ENCODE results near the gene FAM98C. TPM values are rescaled to one million over a fixed set of nuclear protein-coding genes. Genes with fewer than 3 reads are reported as not detected.

Gene FAM98C
- total RNA-seq, 1 experiment from 2014 or later = 10.2 TPM

GRCh38 chr19:38378866-38379265, 24.0 kb upstream of the FAM98C start:
- Mint-ChIP-seq H3K27ac (no peak overlapping the region), H3K9me3 (no peaks in the 10 kb centered on the region), H3K4me1 (peaks cover 14% of the 10 kb centered on the region), H3K4me3 (no peak overlapping the region), H3K27me3 (ENCODE audit: low read depth) (no peaks in the 10 kb centered on the region), H3K36me3 (peaks cover 39% of the 10 kb centered on the region)
- ATAC-seq = no peak
- POLR2A ChIA-PET = interaction anchor here (0.6 kb wide), 1 partner anchor 185 kb away, joined by 3 read pairs; no protein-coding TSS in a partner anchor
- CTCF ChIA-PET = interaction anchor here (1.8 kb wide), 1 partner anchor 146 kb away, joined by 4 read pairs; no protein-coding TSS in a partner anchor
- TF ChIP-seq JUN (CRISPR knock-in tag; IDR thresholded peaks at IDR 0.05) = no peak
- TF ChIP-seq, protein P1, sequence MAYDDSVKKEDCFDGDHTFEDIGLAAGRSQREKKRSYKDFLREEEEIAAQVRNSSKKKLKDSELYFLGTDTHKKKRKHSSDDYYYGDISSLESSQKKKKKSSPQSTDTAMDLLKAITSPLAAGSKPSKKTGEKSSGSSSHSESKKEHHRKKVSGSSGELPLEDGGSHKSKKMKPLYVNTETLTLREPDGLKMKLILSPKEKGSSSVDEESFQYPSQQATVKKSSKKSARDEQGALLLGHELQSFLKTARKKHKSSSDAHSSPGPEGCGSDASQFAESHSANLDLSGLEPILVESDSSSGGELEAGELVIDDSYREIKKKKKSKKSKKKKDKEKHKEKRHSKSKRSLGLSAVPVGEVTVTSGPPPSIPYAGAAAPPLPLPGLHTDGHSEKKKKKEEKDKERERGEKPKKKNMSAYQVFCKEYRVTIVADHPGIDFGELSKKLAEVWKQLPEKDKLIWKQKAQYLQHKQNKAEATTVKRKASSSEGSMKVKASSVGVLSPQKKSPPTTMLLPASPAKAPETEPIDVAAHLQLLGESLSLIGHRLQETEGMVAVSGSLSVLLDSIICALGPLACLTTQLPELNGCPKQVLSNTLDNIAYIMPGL (CRISPR knock-in tag; IDR thresholded peaks at IDR 0.05) = no peak
- no peak for TF ChIP-seq ATF2 (CRISPR knock-in tag; IDR thresholded peaks at IDR 0.05; ENCODE audit: borderline replicate concordance, low read depth)
- TF ChIP-seq PRRX2 (CRISPR knock-in tag; IDR thresholded peaks at IDR 0.05) = no peak
- TF ChIP-seq GTF2I (CRISPR knock-in tag; conservative IDR thresholded peaks at IDR 0.05) = no peak
- TF ChIP-seq CREB1 (CRISPR knock-in tag; IDR thresholded peaks at IDR 0.05) = no peak
- TF ChIP-seq HMGA2 (CRISPR knock-in tag; IDR thresholded peaks at IDR 0.05) = no peak
- no peak for TF ChIP-seq MYBL2 (CRISPR knock-in tag; IDR thresholded peaks at IDR 0.05)
- TF ChIP-seq FOXJ3 (CRISPR knock-in tag; IDR thresholded peaks at IDR 0.05; ENCODE audit: borderline replicate concordance) = no peak
- TF ChIP-seq TP53 (CRISPR knock-in tag; IDR thresholded peaks at IDR 0.05) = no peak
- TF ChIP-seq, protein P2, sequence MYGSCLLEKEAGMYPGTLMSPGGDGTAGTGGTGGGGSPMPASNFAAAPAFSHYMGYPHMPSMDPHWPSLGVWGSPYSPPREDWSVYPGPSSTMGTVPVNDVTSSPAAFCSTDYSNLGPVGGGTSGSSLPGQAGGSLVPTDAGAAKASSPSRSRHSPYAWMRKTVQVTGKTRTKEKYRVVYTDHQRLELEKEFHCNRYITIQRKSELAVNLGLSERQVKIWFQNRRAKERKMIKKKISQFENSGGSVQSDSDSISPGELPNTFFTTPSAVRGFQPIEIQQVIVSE (CRISPR knock-in tag; IDR thresholded peaks at IDR 0.05; ENCODE audit: borderline replicate concordance) = no peak
- DNase-seq (ENCODE audit: low spot score) = no peak

DNA sequence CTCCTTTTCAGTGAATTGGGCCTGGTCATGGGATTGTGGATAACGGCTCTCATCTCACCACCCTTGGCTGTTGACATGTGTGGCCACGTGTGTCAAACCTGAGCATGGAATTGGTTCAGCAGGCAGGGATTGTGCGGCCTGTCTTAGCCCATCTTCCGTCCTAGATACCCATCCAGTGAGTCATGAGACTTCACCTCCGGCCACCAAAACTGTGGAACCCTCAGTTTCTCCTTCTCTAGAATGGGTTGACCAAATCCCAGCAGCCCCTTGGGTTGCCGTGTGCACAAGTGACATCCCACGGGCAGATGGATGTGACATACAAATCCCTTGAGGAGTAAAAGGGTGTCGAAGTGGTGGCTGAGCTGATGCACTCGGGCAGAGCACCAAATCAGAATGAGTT, 21.8 kb upstream of the FAM98C start:
- TF ChIP-seq RORB (CRISPR knock-in tag; IDR thresholded peaks at IDR 0.05) (no peak), ZNF219 (CRISPR knock-in tag; IDR thresholded peaks at IDR 0.05; ENCODE audit: borderline replicate concordance) (no peak), ESRRA (CRISPR knock-in tag; IDR thresholded peaks at IDR 0.05; ENCODE audit: borderline replicate concordance) (no peak), ZNF317 (CRISPR knock-in tag; IDR thresholded peaks at IDR 0.05; ENCODE audit: borderline replicate concordance, low read depth) (no peak), NR1H2 (CRISPR knock-in tag; IDR thresholded peaks at IDR 0.05) (no peak), TEAD4 (CRISPR knock-in tag; IDR thresholded peaks at IDR 0.05) (no peak), ZBTB21 (CRISPR knock-in tag; IDR thresholded peaks at IDR 0.05; ENCODE audit: borderline replicate concordance) (no peak), ZNF263 (CRISPR knock-in tag; IDR thresholded peaks at IDR 0.05; ENCODE audit: low read depth) (no peak), TEAD1 (CRISPR knock-in tag; IDR thresholded peaks at IDR 0.05) (no peak), EMX1 (CRISPR knock-in tag; IDR thresholded peaks at IDR 0.05) (no peak), SP1 (CRISPR knock-in tag; conservative IDR thresholded peaks at IDR 0.05) (no peak), ZMAT4 (CRISPR knock-in tag; IDR thresholded peaks at IDR 0.05) (no peak), RELA (CRISPR knock-in tag; IDR thresholded peaks at IDR 0.05; ENCODE audit: borderline replicate concordance) (no peak), CBFB (CRISPR knock-in tag; IDR thresholded peaks at IDR 0.05; ENCODE audit: low read depth) (no peak), IRF1 (CRISPR knock-in tag; IDR thresholded peaks at IDR 0.05) (no peak)
- TF ChIP-seq, protein P3, sequence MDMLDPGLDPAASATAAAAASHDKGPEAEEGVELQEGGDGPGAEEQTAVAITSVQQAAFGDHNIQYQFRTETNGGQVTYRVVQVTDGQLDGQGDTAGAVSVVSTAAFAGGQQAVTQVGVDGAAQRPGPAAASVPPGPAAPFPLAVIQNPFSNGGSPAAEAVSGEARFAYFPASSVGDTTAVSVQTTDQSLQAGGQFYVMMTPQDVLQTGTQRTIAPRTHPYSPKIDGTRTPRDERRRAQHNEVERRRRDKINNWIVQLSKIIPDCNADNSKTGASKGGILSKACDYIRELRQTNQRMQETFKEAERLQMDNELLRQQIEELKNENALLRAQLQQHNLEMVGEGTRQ (CRISPR knock-in tag; IDR thresholded peaks at IDR 0.05) = no peak
- TF ChIP-seq, protein P4, sequence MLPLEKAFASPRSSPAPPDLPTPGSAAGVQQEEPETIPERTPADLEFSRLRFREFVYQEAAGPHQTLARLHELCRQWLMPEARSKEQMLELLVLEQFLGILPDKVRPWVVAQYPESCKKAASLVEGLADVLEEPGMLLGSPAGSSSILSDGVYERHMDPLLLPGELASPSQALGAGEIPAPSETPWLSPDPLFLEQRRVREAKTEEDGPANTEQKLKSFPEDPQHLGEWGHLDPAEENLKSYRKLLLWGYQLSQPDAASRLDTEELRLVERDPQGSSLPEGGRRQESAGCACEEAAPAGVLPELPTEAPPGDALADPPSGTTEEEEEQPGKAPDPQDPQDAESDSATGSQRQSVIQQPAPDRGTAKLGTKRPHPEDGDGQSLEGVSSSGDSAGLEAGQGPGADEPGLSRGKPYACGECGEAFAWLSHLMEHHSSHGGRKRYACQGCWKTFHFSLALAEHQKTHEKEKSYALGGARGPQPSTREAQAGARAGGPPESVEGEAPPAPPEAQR (CRISPR knock-in tag; IDR thresholded peaks at IDR 0.05) = no peak
- TF ChIP-seq, protein P5, sequence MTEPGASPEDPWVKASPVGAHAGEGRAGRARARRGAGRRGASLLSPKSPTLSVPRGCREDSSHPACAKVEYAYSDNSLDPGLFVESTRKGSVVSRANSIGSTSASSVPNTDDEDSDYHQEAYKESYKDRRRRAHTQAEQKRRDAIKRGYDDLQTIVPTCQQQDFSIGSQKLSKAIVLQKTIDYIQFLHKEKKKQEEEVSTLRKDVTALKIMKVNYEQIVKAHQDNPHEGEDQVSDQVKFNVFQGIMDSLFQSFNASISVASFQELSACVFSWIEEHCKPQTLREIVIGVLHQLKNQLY (CRISPR knock-in tag; IDR thresholded peaks at IDR 0.05) = no peak
- ChIA-PET POLR2A (no interaction called here), CTCF (no interaction called here)
- H3K36me3 Mint-ChIP-seq = peaks cover 39% of the 10 kb centered on the region
- H3K4me3 Mint-ChIP-seq = no peak overlapping the region
- no peaks in the 10 kb centered on the region for H3K9me3 Mint-ChIP-seq
- ATAC-seq (no peak), DNase-seq (ENCODE audit: low spot score) (no peak)
- no peaks in the 10 kb centered on the region for H3K27me3 Mint-ChIP-seq (ENCODE audit: low read depth)
- peaks cover 8% of the 10 kb centered on the region for H3K4me1 Mint-ChIP-seq
- H3K27ac Mint-ChIP-seq = no peak overlapping the region

Data from WTC11 (cell line).